ENCODE data around the gene VPS16.

The VPS16 gene

GRCh38 chr20:2902291-2902690, 61.7 kb downstream of the VPS16 start:
- no peak for TF ChIP-seq CTCF (IDR thresholded peaks at IDR 0.05; ENCODE audit: low read depth, low read length, poor library complexity, severe bottlenecking)
- no peak for TF ChIP-seq EZH2phosphoT487 (IDR thresholded peaks at IDR 0.05; ENCODE audit: borderline replicate concordance, low read length)
- Histone ChIP-seq H3K4me1 (ENCODE audit: control insufficient read depth, low read length) (peaks cover 27% of the 10 kb centered on the region), H3K79me2 (ENCODE audit: control insufficient read depth, low read length) (peaks cover 58% of the 10 kb centered on the region), H3K4me3 (ENCODE audit: low read length) (no peak overlapping the region), H3F3A (ENCODE audit: control insufficient read depth, insufficient read depth) (peaks cover 8% of the 10 kb centered on the region), H3K36me3 (ENCODE audit: control insufficient read depth, low read length) (no peaks in the 10 kb centered on the region), H3K4me2 (ENCODE audit: low read length) (no peak overlapping the region), H3K9me2 (replicated peaks; ENCODE audit: control insufficient read depth, low read length) (no peaks in the 10 kb centered on the region), H3K27ac (ENCODE audit: low read depth, low read length) (no peak overlapping the region), H3K27me3 (ENCODE audit: control insufficient read depth, low read length) (no peaks in the 10 kb centered on the region), H4K20me1 (ENCODE audit: control insufficient read depth, insufficient read depth, low read depth, low read length) (no peaks in the 10 kb centered on the region), H3K9me3 (ENCODE audit: control insufficient read depth, insufficient read depth, low read length) (no peaks in the 10 kb centered on the region)

- no peak overlapping the region for H3K4me2 ChIP-seq (ENCODE audit: low read length)
- H3K36me3 ChIP-seq (ENCODE audit: control insufficient read depth, low read length): no peaks in the 10 kb centered on the region
- H3K27me3 ChIP-seq (ENCODE audit: control insufficient read depth, low read length): no peaks in the 10 kb centered on the region
- H3K9me3 ChIP-seq (ENCODE audit: control insufficient read depth, insufficient read depth, low read length): no peaks in the 10 kb centered on the region
- H3K4me1 ChIP-seq (ENCODE audit: control insufficient read depth, low read length): peaks cover 27% of the 10 kb centered on the region
- peaks cover 56% of the 10 kb centered on the region for H3K79me2 ChIP-seq (ENCODE audit: control insufficient read depth, low read length)
- H4K20me1 ChIP-seq (ENCODE audit: control insufficient read depth, insufficient read depth, low read depth, low read length): no peaks in the 10 kb centered on the region
- TF ChIP-seq CTCF (IDR thresholded peaks at IDR 0.05; ENCODE audit: low read depth, low read length, poor library complexity, severe bottlenecking) (no peak), EZH2phosphoT487 (IDR thresholded peaks at IDR 0.05; ENCODE audit: borderline replicate concordance, low read length) (no peak)
- no peak overlapping the region for H3K4me3 ChIP-seq (ENCODE audit: low read length)
- peaks cover 8% of the 10 kb centered on the region for H3F3A ChIP-seq (ENCODE audit: control insufficient read depth, insufficient read depth)
- H3K9me2 ChIP-seq (replicated peaks; ENCODE audit: control insufficient read depth, low read length): no peaks in the 10 kb centered on the region
- no peak overlapping the region for H3K27ac ChIP-seq (ENCODE audit: low read depth, low read length)
Measured at GRCh38 chr20:2902818-2903217, 62.3 kb downstream of the VPS16 start.

- H3K4me2 ChIP-seq (ENCODE audit: low read length): no peak overlapping the region
- H3K79me2 ChIP-seq (ENCODE audit: control insufficient read depth, low read length): peaks cover 54% of the 10 kb centered on the region
- no peaks in the 10 kb centered on the region for H3K9me3 ChIP-seq (ENCODE audit: control insufficient read depth, insufficient read depth, low read length)
- no peaks in the 10 kb centered on the region for H3K36me3 ChIP-seq (ENCODE audit: control insufficient read depth, low read length)
- no peak for TF ChIP-seq EZH2phosphoT487 (IDR thresholded peaks at IDR 0.05; ENCODE audit: borderline replicate concordance, low read length)
- no peak for TF ChIP-seq CTCF (IDR thresholded peaks at IDR 0.05; ENCODE audit: low read depth, low read length, poor library complexity, severe bottlenecking)
- H3F3A ChIP-seq (ENCODE audit: control insufficient read depth, insufficient read depth): peaks cover 8% of the 10 kb centered on the region
- no peaks in the 10 kb centered on the region for H3K9me2 ChIP-seq (replicated peaks; ENCODE audit: control insufficient read depth, low read length)
- H3K27me3 ChIP-seq (ENCODE audit: control insufficient read depth, low read length): no peaks in the 10 kb centered on the region
- no peak overlapping the region for H3K4me3 ChIP-seq (ENCODE audit: low read length)
- no peaks in the 10 kb centered on the region for H4K20me1 ChIP-seq (ENCODE audit: control insufficient read depth, insufficient read depth, low read depth, low read length)
- H3K4me1 ChIP-seq (ENCODE audit: control insufficient read depth, low read length): peaks cover 27% of the 10 kb centered on the region
- H3K27ac ChIP-seq (ENCODE audit: low read depth, low read length): no peak overlapping the region
Measured at GRCh38 chr20:2903686-2904085, 63.1 kb downstream of the VPS16 start.

GRCh38 chr20:2907519-2907918, 67.0 kb downstream of the VPS16 start:
- no peak overlapping the region for H3K4me3 ChIP-seq (ENCODE audit: low read length)
- no peak for TF ChIP-seq CTCF (IDR thresholded peaks at IDR 0.05; ENCODE audit: low read depth, low read length, poor library complexity, severe bottlenecking)
- TF ChIP-seq EZH2phosphoT487 (IDR thresholded peaks at IDR 0.05; ENCODE audit: borderline replicate concordance, low read length): no peak
- H3K27ac ChIP-seq (ENCODE audit: low read depth, low read length): no peak overlapping the region
- H3K4me1 ChIP-seq (ENCODE audit: control insufficient read depth, low read length): no peaks in the 10 kb centered on the region
- no peaks in the 10 kb centered on the region for H3K9me2 ChIP-seq (replicated peaks; ENCODE audit: control insufficient read depth, low read length)
- H3F3A ChIP-seq (ENCODE audit: control insufficient read depth, insufficient read depth): peaks cover 4% of the 10 kb centered on the region
- no peaks in the 10 kb centered on the region for H3K27me3 ChIP-seq (ENCODE audit: control insufficient read depth, low read length)
- no peaks in the 10 kb centered on the region for H4K20me1 ChIP-seq (ENCODE audit: control insufficient read depth, insufficient read depth, low read depth, low read length)
- H3K79me2 ChIP-seq (ENCODE audit: control insufficient read depth, low read length): peaks cover 28% of the 10 kb centered on the region
- no peaks in the 10 kb centered on the region for H3K9me3 ChIP-seq (ENCODE audit: control insufficient read depth, insufficient read depth, low read length)
- no peaks in the 10 kb centered on the region for H3K36me3 ChIP-seq (ENCODE audit: control insufficient read depth, low read length)
- no peak overlapping the region for H3K4me2 ChIP-seq (ENCODE audit: low read length)
